GM23248 (cell line): ENCODE measurements around the gene CBX1.

ENCODE experiments used
- EZH2 ChIP-seq: fragments of 200-600 bp; sonication (generic); IDR thresholded peaks from 2 replicates; pipeline ENCODE4 v1.6.1; 2018; ENCODE audit warnings: antibody characterized with exemption, mild to moderate bottlenecking; ENCODE audit not compliant: insufficient read depth, poor library complexity, severe bottlenecking
- EZH2phosphoT487 ChIP-seq: fragments of 200-600 bp; sonication (generic); IDR thresholded peaks from 2 replicates; pipeline ENCODE4 v1.6.1; 2018; ENCODE audit warnings: antibody characterized with exemption, moderate library complexity, mild to moderate bottlenecking, low read depth; ENCODE audit not compliant: insufficient read depth

DNA sequence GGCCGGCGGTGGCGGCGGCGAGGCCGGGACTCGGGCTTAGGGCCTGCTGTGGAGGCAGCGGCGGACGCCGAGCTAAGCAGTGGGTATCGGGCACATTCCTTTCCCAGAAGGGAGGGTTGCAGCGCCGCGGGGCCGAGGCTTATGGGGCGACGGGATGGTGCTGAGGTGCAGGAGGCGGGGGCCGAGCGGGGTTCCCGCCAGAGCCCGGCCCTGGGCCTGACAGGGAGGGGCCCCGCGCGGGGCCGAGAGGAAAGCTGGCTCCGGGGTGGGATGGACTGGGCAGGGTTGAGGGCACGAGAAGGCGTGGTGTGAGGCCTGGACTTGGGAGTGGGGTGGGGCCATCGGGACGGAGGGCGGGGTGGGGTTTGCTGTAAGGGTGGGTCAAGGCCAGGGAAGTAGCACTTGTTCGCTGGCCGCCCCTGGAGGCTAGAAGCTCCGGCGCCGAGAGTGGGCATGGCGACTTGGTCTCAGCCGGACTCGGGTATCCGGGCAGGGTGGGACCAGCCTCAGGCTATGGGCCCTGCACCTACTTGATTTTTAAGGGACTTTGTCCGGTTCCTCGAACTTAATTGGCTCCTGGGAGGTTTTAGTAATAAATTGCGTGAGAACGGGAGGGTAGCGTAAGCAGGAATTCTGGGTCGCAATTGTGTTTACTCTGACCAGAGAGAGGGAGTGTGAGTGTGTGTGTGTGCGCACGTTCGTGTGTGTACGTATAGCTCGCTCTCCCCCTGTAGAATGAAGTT lies 52.7 kb downstream of the CBX1 start:
- TF ChIP-seq EZH2phosphoT487: no peak
- no peak for TF ChIP-seq EZH2
